Activated T-helper 17 cell treated with anti-CD3 and anti-CD28 coated beads, Interleukin-2, amount 50 U/mL, for 72 hours (primary cell): ENCODE measurements around the gene ADGRL3. TPM values are rescaled to one million over a fixed set of nuclear protein-coding genes. Genes with fewer than 3 reads are reported as not detected.
"Not testable (repeated sequence)": the region's sequence is repeated elsewhere in the genome, so short reads cannot be mapped to it uniquely, and the experiment has no call there.

Experiments
- ATAC-seq: fragments of 150-1000 bp; cut with Tn5 transposase; replicated peaks from 2 replicates; pipeline ENCODE4 v1.10.0; 2021; ENCODE audit warnings: mild to moderate bottlenecking, moderate library complexity
- H3K27ac Mint-ChIP-seq: one replicate; pipeline ENCODE4 v1.8.0; 2022; ENCODE audit warnings: mixed read lengths
- H3K27me3 Mint-ChIP-seq: one replicate; pipeline ENCODE4 v1.8.0; 2022; ENCODE audit warnings: mixed read lengths
- H3K36me3 Mint-ChIP-seq: one replicate; pipeline ENCODE4 v1.8.0; 2022; ENCODE audit warnings: low read depth, mild to moderate bottlenecking, mixed read lengths
- H3K4me1 Mint-ChIP-seq: one replicate; pipeline ENCODE4 v1.8.0; 2022; ENCODE audit warnings: mixed read lengths
- H3K4me3 Mint-ChIP-seq: one replicate; pipeline ENCODE4 v1.8.0; 2022; ENCODE audit warnings: mild to moderate bottlenecking, mixed read lengths
- H3K9me3 Mint-ChIP-seq: one replicate; pipeline ENCODE4 v1.8.0; 2022; ENCODE audit warnings: mixed read lengths
- total RNA-seq, 2 donors: library from RNA; stranded (reverse); gene quantifications; one replicate each; pipeline ENCODE4 v1.2.3, GENCODE V29; 2022

ADGRL3 gene
- total RNA-seq, 2 donors from 2014 or later, result not detected

GRCh38 chr4:61753739-61754138 lies 553.6 kb downstream of the ADGRL3 start:
- Mint-ChIP-seq H3K36me3 (no peaks in the 10 kb centered on the region), H3K4me3 (no peak overlapping the region), H3K27ac (no peak overlapping the region), H3K9me3 (peaks cover 9% of the 10 kb centered on the region), H3K27me3 (no peaks in the 10 kb centered on the region), H3K4me1 (no peaks in the 10 kb centered on the region)
- ATAC-seq, result no peak

- H3K4me1 Mint-ChIP-seq, H3K27ac Mint-ChIP-seq: not testable (repeated sequence)
Observed at GRCh38 chr4:61756937-61757336, 556.8 kb downstream of the ADGRL3 start.

GRCh38 chr4:61757983-61758382 lies 557.9 kb downstream of the ADGRL3 start:
- not testable (repeated sequence) for H3K4me1 Mint-ChIP-seq, H3K9me3 Mint-ChIP-seq, H3K27ac Mint-ChIP-seq, H3K4me3 Mint-ChIP-seq, ATAC-seq, H3K36me3 Mint-ChIP-seq, H3K27me3 Mint-ChIP-seq

More at GRCh38 chr4:61756937-61757336, 556.8 kb downstream of the ADGRL3 start:
- not testable (repeated sequence) for H3K4me3 Mint-ChIP-seq, H3K36me3 Mint-ChIP-seq, ATAC-seq, H3K27me3 Mint-ChIP-seq, H3K9me3 Mint-ChIP-seq

- not testable (repeated sequence) for H3K36me3 Mint-ChIP-seq, H3K4me1 Mint-ChIP-seq
Observed at GRCh38 chr4:61758596-61758995, 558.5 kb downstream of the ADGRL3 start.

GRCh38 chr4:61759245-61759644 lies 559.1 kb downstream of the ADGRL3 start:
- not testable (repeated sequence) for H3K27ac Mint-ChIP-seq, H3K4me3 Mint-ChIP-seq, H3K4me1 Mint-ChIP-seq, H3K36me3 Mint-ChIP-seq, ATAC-seq, H3K27me3 Mint-ChIP-seq
- H3K9me3 Mint-ChIP-seq, result peaks cover 12% of the 10 kb centered on the region

More at GRCh38 chr4:61758596-61758995, 558.5 kb downstream of the ADGRL3 start:
- not testable (repeated sequence) for H3K27ac Mint-ChIP-seq, H3K9me3 Mint-ChIP-seq, ATAC-seq, H3K4me3 Mint-ChIP-seq, H3K27me3 Mint-ChIP-seq

- H3K27me3 Mint-ChIP-seq, H3K27ac Mint-ChIP-seq, H3K36me3 Mint-ChIP-seq, H3K4me1 Mint-ChIP-seq, ATAC-seq, H3K4me3 Mint-ChIP-seq: not testable (repeated sequence)
- H3K9me3 Mint-ChIP-seq, result peaks cover 12% of the 10 kb centered on the region
Observed at GRCh38 chr4:61759885-61760284, 559.8 kb downstream of the ADGRL3 start.

GRCh38 chr4:61760820-61761219 lies 560.7 kb downstream of the ADGRL3 start:
- H3K27ac Mint-ChIP-seq, result no peak overlapping the region
- no peaks in the 10 kb centered on the region for H3K27me3 Mint-ChIP-seq
- no peaks in the 10 kb centered on the region for H3K36me3 Mint-ChIP-seq
- peaks cover 14% of the 10 kb centered on the region for H3K9me3 Mint-ChIP-seq
- H3K4me1 Mint-ChIP-seq, result no peaks in the 10 kb centered on the region
- ATAC-seq, result no peak
- no peak overlapping the region for H3K4me3 Mint-ChIP-seq

GRCh38 chr4:61762722-61763627 lies 562.8 kb downstream of the ADGRL3 start:
- H3K27me3 Mint-ChIP-seq, result no peaks in the 10 kb centered on the region
- no peaks in the 10 kb centered on the region for H3K36me3 Mint-ChIP-seq
- no peak overlapping the region for H3K4me3 Mint-ChIP-seq
- H3K27ac Mint-ChIP-seq, result no peak overlapping the region
- peaks cover 26% of the 10 kb centered on the region for H3K9me3 Mint-ChIP-seq
- no peak for ATAC-seq
- no peaks in the 10 kb centered on the region for H3K4me1 Mint-ChIP-seq

GRCh38 chr4:61763682-61764081 lies 563.6 kb downstream of the ADGRL3 start:
- Mint-ChIP-seq H3K27me3 (no peaks in the 10 kb centered on the region), H3K4me1 (no peaks in the 10 kb centered on the region), H3K9me3 (peaks cover 22% of the 10 kb centered on the region), H3K27ac (no peak overlapping the region), H3K36me3 (no peaks in the 10 kb centered on the region), H3K4me3 (no peak overlapping the region)
- ATAC-seq, result no peak

GRCh38 chr4:61764090-61764489 lies 564.0 kb downstream of the ADGRL3 start:
- not testable (repeated sequence) for H3K4me3 Mint-ChIP-seq, ATAC-seq, H3K4me1 Mint-ChIP-seq, H3K27ac Mint-ChIP-seq, H3K36me3 Mint-ChIP-seq, H3K27me3 Mint-ChIP-seq
- H3K9me3 Mint-ChIP-seq, result peaks cover 22% of the 10 kb centered on the region

- peaks cover 21% of the 10 kb centered on the region for H3K9me3 Mint-ChIP-seq
- not testable (repeated sequence) for ATAC-seq, H3K27me3 Mint-ChIP-seq, H3K4me3 Mint-ChIP-seq, H3K27ac Mint-ChIP-seq, H3K36me3 Mint-ChIP-seq, H3K4me1 Mint-ChIP-seq
Observed at GRCh38 chr4:61769444-61770167, 569.5 kb downstream of the ADGRL3 start.

- H3K9me3 Mint-ChIP-seq, result peaks cover 21% of the 10 kb centered on the region
- ATAC-seq, result no peak
- no peaks in the 10 kb centered on the region for H3K4me1 Mint-ChIP-seq
- no peak overlapping the region for H3K4me3 Mint-ChIP-seq
- no peaks in the 10 kb centered on the region for H3K36me3 Mint-ChIP-seq
- H3K27me3 Mint-ChIP-seq, result no peaks in the 10 kb centered on the region
- H3K27ac Mint-ChIP-seq, result no peak overlapping the region
Observed at GRCh38 chr4:61770456-61770855, 570.3 kb downstream of the ADGRL3 start.

GRCh38 chr4:61771056-61771455 lies 570.9 kb downstream of the ADGRL3 start:
- no peak overlapping the region for H3K27ac Mint-ChIP-seq
- H3K4me1 Mint-ChIP-seq, result no peaks in the 10 kb centered on the region
- no peaks in the 10 kb centered on the region for H3K36me3 Mint-ChIP-seq
- H3K9me3 Mint-ChIP-seq, result peaks cover 17% of the 10 kb centered on the region
- no peaks in the 10 kb centered on the region for H3K27me3 Mint-ChIP-seq
- ATAC-seq, result no peak
- no peak overlapping the region for H3K4me3 Mint-ChIP-seq

GRCh38 chr4:61772126-61772525 lies 572.0 kb downstream of the ADGRL3 start:
- Mint-ChIP-seq H3K9me3 (peaks cover 12% of the 10 kb centered on the region), H3K27ac (no peak overlapping the region), H3K27me3 (no peaks in the 10 kb centered on the region), H3K4me3 (no peak overlapping the region), H3K36me3 (no peaks in the 10 kb centered on the region), H3K4me1 (no peaks in the 10 kb centered on the region)
- ATAC-seq, result no peak

GRCh38 chr4:61773655-61774245 lies 573.6 kb downstream of the ADGRL3 start:
- Mint-ChIP-seq H3K9me3 (peaks cover 7% of the 10 kb centered on the region), H3K36me3 (no peaks in the 10 kb centered on the region), H3K27me3 (no peaks in the 10 kb centered on the region), H3K4me1 (no peaks in the 10 kb centered on the region), H3K27ac (no peak overlapping the region), H3K4me3 (no peak overlapping the region)
- no peak for ATAC-seq
